Erythroblast (primary cell): Measurements from ENCODE around the gene SH3YL1.

ENCODE experiments used
- GATA1 ChIP-seq: IDR thresholded peaks from 2 replicates; pipeline ENCODE4 v1.6.1; 2011; ENCODE audit warnings: low read depth, mild to moderate bottlenecking, control low read depth, low read length, moderate library complexity
- POLR2A ChIP-seq: IDR thresholded peaks from 2 replicates; pipeline ENCODE4 v1.6.1; 2011; ENCODE audit warnings: mild to moderate bottlenecking, low read length

GRCh38 chr2:262117-262516, 1.7 kb downstream of the SH3YL1 start:
- no peak for TF ChIP-seq GATA1
- TF ChIP-seq POLR2A: no peak
